DMS53 treated with DMSO at 0.1 percent for 48 hours (cell line): ENCODE results near the gene FAM83F.

Experiments used
- DNase-seq: peaks from one replicate; lab custom pipeline; 2025; ENCODE audit not compliant: unreplicated experiment; lab: John Stamatoyannopoulos, UW

The FAM83F gene

GRCh38 chr22:39965748-39966147 is 29.0 kb upstream of the FAM83F start:
- peak; percentile 77 for DNase-seq

GRCh38 chr22:39966470-39966869 is 28.3 kb upstream of the FAM83F start:
- DNase-seq, result no peak

GRCh38 chr22:39967103-39967829 is 27.5 kb upstream of the FAM83F start:
- DNase-seq, result no peak

- no peak for DNase-seq
These were observed 26.5 kb upstream of the FAM83F start for GRCh38 chr22:39967996-39968972.

- DNase-seq, result no peak
These were observed 24.0 kb upstream of the FAM83F start for GRCh38 chr22:39970742-39971141.

GRCh38 chr22:39972641-39973040 is 22.1 kb upstream of the FAM83F start:
- DNase-seq, result no peak

GRCh38 chr22:39973656-39974055 is 21.1 kb upstream of the FAM83F start:
- DNase-seq, result no peak

- DNase-seq, result no peak
These were observed 20.7 kb upstream of the FAM83F start for GRCh38 chr22:39974065-39974464.

- no peak for DNase-seq
These were observed 15.7 kb upstream of the FAM83F start for GRCh38 chr22:39979048-39979447.

- DNase-seq, result no peak
These were observed 15.3 kb upstream of the FAM83F start for GRCh38 chr22:39979458-39979857.

- no peak for DNase-seq
These were observed 14.2 kb upstream of the FAM83F start for GRCh38 chr22:39980596-39980995.

- no peak for DNase-seq
These were observed 11.4 kb upstream of the FAM83F start for GRCh38 chr22:39983346-39983745.

GRCh38 chr22:39984006-39984405 is 10.7 kb upstream of the FAM83F start:
- DNase-seq, result no peak

- DNase-seq, result no peak
These were observed 10.0 kb upstream of the FAM83F start for GRCh38 chr22:39984746-39985145.

- no peak for DNase-seq
These were observed 9.2 kb upstream of the FAM83F start for GRCh38 chr22:39985383-39986035.

GRCh38 chr22:39988386-39989114 is 6.2 kb upstream of the FAM83F start:
- DNase-seq, result no peak

GRCh38 chr22:39989633-39990032 is 5.1 kb upstream of the FAM83F start:
- DNase-seq, result no peak

- no peak for DNase-seq
These were observed 4.1 kb upstream of the FAM83F start for GRCh38 chr22:39990686-39991085.

- peak; percentile 46 for DNase-seq
These were observed 3.4 kb upstream of the FAM83F start for GRCh38 chr22:39991159-39991860.

- DNase-seq, result no peak
These were observed 2.5 kb upstream of the FAM83F start for GRCh38 chr22:39992088-39992826.
